K562 (cell line): Measurements from ENCODE around the gene ARMH4. TPM values are rescaled to one million over a fixed set of nuclear protein-coding genes. Genes with fewer than 3 reads are reported as not detected.

Experiments
- BRD9 ChIP-seq: fragments of 450-650 bp; IDR thresholded peaks from 2 replicates; pipeline ENCODE4 v1.6.1; 2018; ENCODE audit warnings: low read depth; ENCODE audit not compliant: partially characterized antibody
- DACH1 ChIP-seq: fragments of 450-650 bp; IDR thresholded peaks from 2 replicates; pipeline ENCODE4 v1.6.1; 2018; ENCODE audit not compliant: partially characterized antibody
- FOXJ3 ChIP-seq: sonication (generic); formaldehyde crosslinking; IDR thresholded peaks from 2 replicates; pipeline ENCODE4 v1.4.0; 2020; ENCODE audit warnings: mild to moderate bottlenecking, missing genetic modification reagents
- HDAC1 ChIP-seq, 2 experiments: fragments of 450-650 bp; IDR thresholded peaks; 2 replicates each; pipeline ENCODE4 v1.6.1; 2016 to 2017; ENCODE audit warnings: inconsistent platforms in 1 of 2, mild to moderate bottlenecking in 1 of 2, moderate library complexity in 1 of 2
- HDAC2 ChIP-seq: fragments of 450-650 bp; IDR thresholded peaks from 2 replicates; pipeline ENCODE4 v1.6.1; 2016; ENCODE audit warnings: mild to moderate bottlenecking
- IRF2 ChIP-seq: sonication (generic); formaldehyde crosslinking; IDR thresholded peaks from 2 replicates; pipeline ENCODE4 v1.8.1; 2022; ENCODE audit warnings: mild to moderate bottlenecking, missing genetic modification reagents
- KLF6 ChIP-seq: fragments of 250-450 bp; sonication (Bioruptor Pico); IDR thresholded peaks from 2 replicates; pipeline ENCODE4 v1.4.0; 2020; ENCODE audit warnings: mild to moderate bottlenecking, moderate library complexity, borderline replicate concordance
- MAZ ChIP-seq, 2 experiments: fragments of 450-650 bp in 1 of 2; sonication (generic) in 1 of 2; formaldehyde crosslinking; IDR thresholded peaks in 1 of 2; conservative IDR thresholded peaks in 1 of 2; 2 replicates each; pipeline versions ENCODE4 v1.4.0 to v1.5.0; 2020; ENCODE audit warnings: mild to moderate bottlenecking in 1 of 2, missing genetic modification reagents in 1 of 2
- TCFL5 ChIP-seq: fragments of 250-450 bp; sonication (Bioruptor Pico); conservative IDR thresholded peaks from 2 replicates; pipeline ENCODE4 v1.6.1; 2021; ENCODE audit warnings: mild to moderate bottlenecking, moderate library complexity, matching md5 sums
- TFAP4 ChIP-seq: sonication (generic); formaldehyde crosslinking; IDR thresholded peaks from 2 replicates; pipeline ENCODE4 v1.8.0; 2022; ENCODE audit warnings: missing genetic modification reagents, mild to moderate bottlenecking, moderate library complexity, borderline replicate concordance
- USF2 ChIP-seq: sonication (generic); formaldehyde crosslinking; IDR thresholded peaks from 2 replicates; pipeline ENCODE4 v1.5.0; 2020; ENCODE audit warnings: missing genetic modification reagents
- ZNF124 ChIP-seq: sonication (generic); formaldehyde crosslinking; IDR thresholded peaks from 2 replicates; pipeline ENCODE4 v1.8.1; 2022; ENCODE audit warnings: missing genetic modification reagents
- ZNF134 ChIP-seq: fragments of 250-450 bp; sonication (Bioruptor Pico); conservative IDR thresholded peaks from 2 replicates; pipeline ENCODE4 v1.4.0; 2020
- ZNF766 ChIP-seq: fragments of 200-800 bp; sonication (Bioruptor generic); conservative IDR thresholded peaks from 2 replicates; pipeline ENCODE4 v1.6.1; 2016; ENCODE audit warnings: missing genetic modification characterization, missing compliant biosample characterization
- polyA plus RNA-seq, 8 experiments: library from polyadenylated mRNA; depleted of rRNA in 4 of 8; stranded (reverse) in 5 of 8; unstranded in 3 of 8; fragments of >200 nt; fragmentation: Nextera tagmentation in 2 of 8; fragmentation: Illumina TruSeq in 1 of 8; extraction: Ambion mirVana in 2 of 8; extraction: Trizol in 1 of 8; gene quantifications; 2 replicates each; pipeline versions ENCODE4 v1.2.1 to v1.2.3, GENCODE V29; 2011 to 2014; ENCODE audit warnings: inconsistent platforms in 1 of 8, missing spikeins in 1 of 8
- total RNA-seq, 7 experiments: library from RNA; depleted of rRNA in 6 of 7; stranded (reverse); fragments of >200 nt in 6 of 7; fragmentation: Illumina TruSeq in 2 of 7; extraction: Trizol in 2 of 7; gene quantifications; 2 replicates each; pipeline versions ENCODE4 v1.2.1 to v1.2.3, GENCODE V29; 2011 to 2021; ENCODE audit warnings: low replicate concordance in 1 of 7

The ARMH4 gene
- total and polyA plus RNA-seq, 9 of the 15 experiments (the other 6 are each of a cell fraction or from before 2014, with no cell fraction given), result 0.06 to 0.98 (median 0.07) TPM; not detected in 2

- no peak for TF ChIP-seq IRF2
- TF ChIP-seq TFAP4, result peak; percentile 47; the same call in 1 of the 2 replicates
- TF ChIP-seq BRD9, result no peak
- no peak for TF ChIP-seq ZNF124 (CRISPR knock-in tag)
- TF ChIP-seq MAZ (CRISPR knock-in tag; conservative IDR thresholded peaks at IDR 0.05 in 1 of 2, IDR thresholded peaks at IDR 0.05 in 1 of 2), result peak; percentile 51 to 65; a peak in 3 of 4 replicates
- 0 out of 4 replicates have a peak, but pooled peaks of 1 of the 2 experiments have one; percentile 18 for TF ChIP-seq HDAC1 (IDR thresholded peaks at IDR 0.05)
- peak; percentile 31; the same call in 1 of the 2 replicates for TF ChIP-seq ZNF766 (CRISPR knock-in tag)
- TF ChIP-seq DACH1, result peak; percentile 56
- peak; percentile 34; the same call in 1 of the 2 replicates for TF ChIP-seq HDAC2
- no peak for TF ChIP-seq USF2
- TF ChIP-seq KLF6 (CRISPR knock-in tag), result peak; percentile 38; the same call in 1 of the 2 replicates
- no peak for TF ChIP-seq ZNF134 (CRISPR knock-in tag)
- TF ChIP-seq FOXJ3 (CRISPR knock-in tag), result no peak
- no peak for TF ChIP-seq TCFL5 (CRISPR knock-in tag)
Observed at GRCh38 chr14:58199726-58200479, 47.9 kb upstream of the ARMH4 start, which contains the start of gene ACTR10 (continued).
